ENCODE data around the gene P2RY13.

Gene P2RY13

DNA sequence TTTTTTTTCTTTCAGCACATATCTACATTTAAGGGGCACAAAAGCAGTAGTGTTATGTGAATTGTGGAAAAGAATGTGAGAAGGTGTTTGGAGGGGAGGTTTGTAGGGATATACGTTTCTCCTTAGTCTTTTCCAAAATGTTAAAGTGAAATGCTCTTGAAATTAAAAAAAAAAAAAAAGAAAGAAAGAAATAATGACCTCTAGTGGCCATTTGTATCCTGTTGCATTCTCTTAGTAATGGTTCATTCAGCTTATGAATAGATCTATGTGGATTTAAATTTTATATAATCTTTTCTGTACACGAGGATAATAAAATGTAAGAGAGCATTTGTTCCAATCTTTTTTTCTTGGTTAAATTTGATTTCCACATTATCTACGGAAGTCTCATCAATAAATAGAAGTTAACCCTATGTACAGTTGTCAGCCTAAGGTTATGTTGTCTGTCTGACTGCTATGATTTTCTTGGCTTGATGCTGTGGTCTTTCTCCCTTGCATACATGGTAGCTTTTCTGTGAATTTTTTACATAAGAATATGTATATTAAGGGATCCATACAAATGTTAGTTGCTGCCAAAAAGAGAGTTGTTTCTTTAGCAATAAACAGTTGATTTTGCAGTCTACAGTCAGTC is 1.7 kb downstream of the P2RY13 start (continued):
- TF ChIP-seq CREB5 (CRISPR knock-in tag; IDR thresholded peaks at IDR 0.05; ENCODE audit: low read depth) (no peak), ESRRG (CRISPR knock-in tag; IDR thresholded peaks at IDR 0.05) (no peak)

GRCh38 chr3:151322511-151322910 is 6.8 kb downstream of the P2RY13 start:
- TF ChIP-seq PATZ1 (CRISPR knock-in tag; IDR thresholded peaks at IDR 0.05; ENCODE audit: borderline replicate concordance) = no peak
- TF ChIP-seq CSRNP3 (CRISPR knock-in tag; IDR thresholded peaks at IDR 0.05) = no peak
- TF ChIP-seq TCF4 (CRISPR knock-in tag; IDR thresholded peaks at IDR 0.05; ENCODE audit: borderline replicate concordance) = no peak
- no peak for TF ChIP-seq ESRRG (CRISPR knock-in tag; IDR thresholded peaks at IDR 0.05)
- TF ChIP-seq ARNTL (CRISPR knock-in tag; IDR thresholded peaks at IDR 0.05; ENCODE audit: borderline replicate concordance, low read depth) = no peak
- TF ChIP-seq ZFP3 (CRISPR knock-in tag; IDR thresholded peaks at IDR 0.05) = no peak
- TF ChIP-seq ZNF565 (CRISPR knock-in tag; conservative IDR thresholded peaks at IDR 0.05; ENCODE audit: low read depth) = no peak
- TF ChIP-seq OSR1 (CRISPR knock-in tag; IDR thresholded peaks at IDR 0.05) = no peak
- TF ChIP-seq ZC3H10 (CRISPR knock-in tag; IDR thresholded peaks at IDR 0.05) = no peak
- no peak for TF ChIP-seq TSHZ2 (CRISPR knock-in tag; IDR thresholded peaks at IDR 0.05)
- TF ChIP-seq BACH2 (CRISPR knock-in tag; IDR thresholded peaks at IDR 0.05; ENCODE audit: borderline replicate concordance) = no peak
- TF ChIP-seq SNAI2 (CRISPR knock-in tag; IDR thresholded peaks at IDR 0.05) = no peak
- TF ChIP-seq TOX (CRISPR knock-in tag; IDR thresholded peaks at IDR 0.05; ENCODE audit: borderline replicate concordance) = no peak
- no peak for TF ChIP-seq ZNF70 (CRISPR knock-in tag; IDR thresholded peaks at IDR 0.05)
- no peak for TF ChIP-seq PPARA (CRISPR knock-in tag; IDR thresholded peaks at IDR 0.05; ENCODE audit: borderline replicate concordance)
- TF ChIP-seq RARB (CRISPR knock-in tag; IDR thresholded peaks at IDR 0.05) = no peak
- no peak for TF ChIP-seq ZNF8 (CRISPR knock-in tag; IDR thresholded peaks at IDR 0.05)
- no peak for TF ChIP-seq ISL1 (CRISPR knock-in tag; IDR thresholded peaks at IDR 0.05)
- no peak for ATAC-seq

- no peak for ATAC-seq
- no peak for TF ChIP-seq ZC3H10 (CRISPR knock-in tag; IDR thresholded peaks at IDR 0.05)
- no peak for TF ChIP-seq ARNTL (CRISPR knock-in tag; IDR thresholded peaks at IDR 0.05; ENCODE audit: borderline replicate concordance, low read depth)
- TF ChIP-seq TCF4 (CRISPR knock-in tag; IDR thresholded peaks at IDR 0.05; ENCODE audit: borderline replicate concordance) = no peak
- no peak for TF ChIP-seq ISL1 (CRISPR knock-in tag; IDR thresholded peaks at IDR 0.05)
- no peak for TF ChIP-seq TSHZ2 (CRISPR knock-in tag; IDR thresholded peaks at IDR 0.05)
Measured at GRCh38 chr3:151321526-151321925, 7.8 kb downstream of the P2RY13 start.
